Fibroblast of gingiva (primary cell): ENCODE results near the gene PDE6B.
"Not testable (repeated sequence)": the region's sequence is repeated elsewhere in the genome, so short reads cannot be mapped to it uniquely, and the experiment has no call there.

Experiments used
- DNase-seq: peaks from one replicate; pipeline ENCODE4 v3.0.0-alpha.2; 2011; ENCODE audit warnings: low read depth

The PDE6B gene

DNA sequence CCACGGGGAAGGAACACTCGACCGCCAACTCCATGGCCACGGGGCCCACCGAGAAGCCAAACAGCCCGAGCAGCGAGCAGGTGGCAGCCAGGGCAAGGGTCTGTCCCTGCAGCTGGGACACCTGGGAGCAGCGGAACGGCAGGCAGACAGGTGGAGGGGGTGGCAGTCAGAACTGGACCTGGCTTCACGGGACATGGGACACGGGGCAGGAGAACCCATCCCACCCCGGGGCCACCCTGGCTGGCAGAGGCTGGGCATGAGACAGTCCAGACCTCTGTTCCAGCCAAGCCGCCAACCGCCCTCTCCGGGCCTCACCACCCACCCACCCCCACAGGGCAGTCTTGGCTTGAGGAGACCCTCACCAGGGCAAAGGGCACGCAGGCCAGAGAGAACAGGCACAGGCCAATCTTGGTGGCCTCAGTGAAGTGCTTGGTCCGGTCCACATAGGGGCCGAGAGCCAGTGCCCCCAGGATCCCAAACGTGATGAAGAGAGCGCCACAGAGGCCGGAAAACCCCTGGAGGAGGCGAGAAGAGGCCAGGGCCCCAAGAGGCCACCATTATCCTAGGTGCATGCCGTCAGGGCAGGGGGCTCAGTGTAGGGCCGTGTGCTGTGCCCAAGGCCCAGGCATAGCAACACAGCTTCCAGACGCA, 58.0 kb downstream of the PDE6B start:
- no peak for DNase-seq

DNA sequence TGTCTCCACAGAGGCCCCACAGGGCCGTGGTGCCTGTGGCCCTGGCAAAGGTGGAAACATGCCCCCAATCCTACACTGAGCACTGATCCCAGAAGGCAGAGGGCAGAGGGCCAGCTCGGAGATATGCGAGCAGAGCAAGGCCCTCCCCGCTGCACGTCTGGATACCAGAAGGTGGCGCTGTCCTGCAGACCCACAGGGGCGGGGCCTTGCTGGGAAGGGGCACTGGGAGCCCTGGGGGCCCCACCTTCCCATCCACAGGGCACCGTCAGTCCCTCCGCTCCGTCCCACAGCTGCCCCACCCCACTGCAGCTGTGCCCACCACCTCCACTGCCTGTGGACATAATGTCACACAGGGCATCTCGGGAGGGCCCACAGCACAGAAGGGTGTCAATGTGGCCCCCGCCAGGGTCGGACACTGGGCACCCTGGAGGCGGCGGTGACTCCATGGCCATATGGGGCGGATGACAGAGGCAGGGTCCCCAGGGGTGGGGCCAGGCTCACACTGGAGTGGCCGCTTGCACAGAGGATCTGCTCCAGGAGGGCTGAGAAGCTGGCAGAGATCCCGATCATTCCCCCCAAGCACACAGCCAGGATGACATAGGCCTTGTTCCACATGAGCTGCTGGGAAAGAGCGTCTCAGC, 58.7 kb downstream of the PDE6B start:
- peak; percentile 61 for DNase-seq

DNA sequence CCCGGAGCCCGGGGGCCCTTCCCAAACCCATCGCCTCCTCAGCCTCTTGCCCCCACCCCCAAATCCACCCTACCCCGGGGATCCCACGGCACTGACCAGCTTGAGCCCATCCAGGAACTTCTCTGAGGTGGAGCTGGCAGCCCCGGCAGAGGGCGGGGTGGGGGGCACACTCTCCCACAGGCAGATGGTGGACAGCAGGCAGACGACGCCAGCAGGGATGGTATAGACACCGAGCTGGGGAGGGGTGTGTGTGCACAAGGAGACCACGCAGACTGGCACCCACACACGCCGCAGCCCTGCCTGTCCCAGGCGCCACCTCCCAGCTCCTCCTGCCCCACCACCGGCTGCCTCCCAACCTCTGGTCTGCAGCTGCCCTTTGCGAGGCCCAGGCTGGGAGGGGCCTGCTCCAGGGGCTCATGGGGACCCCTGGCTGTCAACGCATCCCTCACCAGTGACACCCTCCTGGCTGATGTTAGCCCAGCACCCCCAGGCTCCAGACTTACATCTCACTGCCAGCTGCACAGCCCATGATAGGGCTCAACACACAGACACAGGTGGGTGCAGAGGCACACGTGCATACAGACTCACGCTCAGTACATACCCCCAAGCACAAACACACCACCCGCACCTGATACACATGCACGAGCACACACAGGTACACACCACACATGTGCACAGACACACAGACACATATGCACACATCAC, 59.4 kb downstream of the PDE6B start:
- no peak for DNase-seq

DNA sequence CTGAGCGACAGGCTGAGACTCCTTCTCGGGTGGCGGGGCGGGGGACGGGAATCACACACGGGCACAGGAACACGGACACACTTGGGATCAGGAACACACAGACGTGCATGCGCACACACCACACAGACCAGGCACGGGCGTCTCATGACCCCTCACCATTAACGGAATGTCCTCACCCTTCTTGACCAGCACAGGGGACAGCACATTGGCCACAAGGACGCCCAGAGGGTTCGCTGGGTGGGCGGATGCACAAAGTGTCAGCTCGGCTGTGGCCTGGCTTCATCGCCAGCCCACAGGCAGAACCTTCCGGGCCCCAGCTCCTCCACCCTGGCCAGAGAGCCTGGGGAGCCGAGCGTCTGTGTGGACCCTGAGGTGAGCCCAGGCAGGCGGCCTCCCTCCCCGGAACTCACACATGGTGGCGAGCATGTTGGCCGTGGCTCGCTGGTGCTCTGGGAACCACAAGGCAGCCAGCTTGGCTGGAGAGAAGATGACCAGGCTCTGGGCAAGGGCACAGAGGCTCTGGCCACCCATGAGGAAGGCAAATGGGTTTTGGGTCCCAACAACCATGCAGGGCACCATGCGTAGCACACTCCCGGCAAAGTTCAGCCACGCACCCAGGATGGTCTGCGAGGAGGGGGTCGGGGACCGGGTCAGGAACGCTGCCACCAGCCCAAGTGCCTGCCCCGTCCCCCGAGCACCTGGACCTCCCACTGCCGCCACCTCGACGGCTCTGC, 60.5 kb downstream of the PDE6B start:
- DNase-seq: no peak

DNA sequence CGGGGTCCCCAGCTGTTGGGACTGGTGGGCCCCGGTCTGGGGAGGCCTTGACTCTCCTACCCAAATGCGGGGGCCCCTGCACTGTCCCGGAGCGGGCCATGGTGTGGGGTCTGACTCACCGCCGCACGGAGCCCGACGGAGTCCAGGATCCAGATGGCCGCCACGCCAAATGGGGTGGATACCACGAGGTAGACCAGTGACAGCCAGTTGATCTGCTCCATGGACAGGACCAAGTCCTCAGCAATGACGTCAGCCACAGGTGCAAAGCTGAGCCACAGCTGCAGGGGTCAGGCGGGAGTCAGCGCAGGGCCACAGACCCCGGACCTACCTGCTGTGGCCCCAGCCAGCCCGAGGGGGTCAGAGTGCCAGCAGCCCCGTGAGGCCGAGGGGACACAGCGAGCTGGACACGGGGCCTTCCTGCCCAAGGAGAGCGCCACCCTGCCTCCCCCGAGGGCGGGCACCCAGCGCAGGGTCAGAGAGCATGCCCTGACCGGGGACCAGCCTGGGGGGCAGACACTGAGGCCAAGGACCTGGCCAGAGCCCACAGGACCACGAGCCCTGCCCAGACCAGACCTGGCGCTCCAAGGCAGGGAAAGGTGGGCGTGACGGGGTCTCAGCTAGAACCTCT, 61.2 kb downstream of the PDE6B start:
- DNase-seq: no peak

DNA sequence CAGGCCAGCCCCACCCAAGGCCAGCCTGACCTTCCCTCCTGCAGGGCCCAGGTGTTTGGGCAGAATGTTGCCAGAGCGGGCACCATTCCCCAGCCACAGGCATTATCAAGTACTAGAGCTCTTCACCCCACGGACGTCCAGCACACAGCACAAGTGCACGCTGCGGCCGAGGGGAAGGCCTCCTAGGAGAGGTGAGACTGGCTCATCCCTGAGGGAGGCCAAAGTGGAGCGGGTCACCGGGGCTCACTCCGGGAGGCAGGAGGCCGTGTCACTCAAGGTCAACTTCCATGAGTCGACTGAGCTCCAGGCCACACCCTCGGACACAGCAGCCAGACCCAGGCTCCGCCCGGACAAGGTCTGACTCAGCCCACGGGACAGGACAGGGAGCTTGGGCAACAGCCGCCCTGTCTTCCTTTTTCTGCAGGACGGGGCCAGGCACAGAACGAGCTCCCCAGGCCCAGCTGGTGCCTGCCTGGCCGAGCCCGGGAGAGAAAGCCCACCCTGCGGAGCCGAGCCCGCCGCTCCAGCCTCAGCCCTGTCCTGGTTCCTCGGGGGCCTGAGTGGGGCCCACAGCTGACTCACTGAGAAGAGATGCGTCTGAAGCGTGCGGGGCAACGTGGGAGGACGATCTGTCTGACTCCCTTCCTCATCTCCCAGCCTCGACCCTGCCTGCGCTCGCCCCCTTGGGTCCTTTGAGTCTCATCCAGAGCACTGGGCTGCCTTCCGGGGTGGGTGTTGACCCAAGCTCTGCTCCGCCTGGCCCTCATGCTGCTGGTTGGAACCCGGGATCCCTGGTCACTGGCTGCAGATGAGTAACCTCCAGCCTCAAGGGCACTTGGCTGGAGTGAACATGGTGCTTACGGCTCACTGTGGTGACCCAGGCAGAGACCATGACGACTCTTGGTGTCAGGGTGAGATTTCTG, 61.9 kb downstream of the PDE6B start:
- DNase-seq: peak; percentile 87

DNA sequence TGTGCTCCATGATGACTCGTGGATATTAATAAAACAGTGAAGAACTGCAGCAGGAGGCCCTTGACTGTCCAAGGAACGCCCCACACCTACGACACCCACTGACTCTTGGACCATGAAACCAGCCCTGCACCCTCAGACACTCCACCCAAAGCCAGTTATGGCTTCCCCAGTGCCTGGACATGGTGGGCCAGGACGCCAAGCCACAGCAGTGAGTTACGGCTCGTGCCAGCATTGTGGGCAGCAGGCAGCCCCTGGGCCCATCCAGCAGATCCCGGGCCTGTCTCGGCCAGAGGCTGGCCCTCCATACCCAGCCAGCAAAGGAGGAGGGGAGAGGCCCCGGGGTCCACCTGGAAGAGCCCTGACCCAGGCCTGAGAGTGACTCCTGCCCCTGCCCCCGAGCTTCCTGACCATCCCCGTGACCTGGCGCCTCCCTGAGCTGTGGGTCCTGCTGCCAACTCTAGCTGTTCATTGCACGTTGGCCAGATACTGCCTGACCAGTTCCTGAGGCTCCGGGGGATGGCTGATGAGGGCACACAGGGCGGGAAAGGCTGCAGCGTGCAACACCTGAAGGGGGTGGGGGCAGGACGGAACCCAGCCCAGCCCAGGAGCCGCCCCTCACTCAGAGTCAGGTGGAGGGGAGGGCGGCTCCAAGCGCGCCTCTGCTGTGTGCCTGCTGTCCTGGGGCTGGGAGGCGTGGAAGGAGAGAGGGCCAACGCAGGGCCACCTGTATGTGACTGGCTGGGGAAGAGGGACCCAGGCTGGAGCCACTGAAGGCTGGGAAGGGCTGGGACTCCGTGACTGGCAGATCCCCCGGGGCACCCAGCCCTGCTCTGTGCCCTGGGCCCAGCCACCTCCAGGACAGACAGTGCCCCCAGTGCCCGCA, 62.8 kb downstream of the PDE6B start:
- DNase-seq: no peak

DNA sequence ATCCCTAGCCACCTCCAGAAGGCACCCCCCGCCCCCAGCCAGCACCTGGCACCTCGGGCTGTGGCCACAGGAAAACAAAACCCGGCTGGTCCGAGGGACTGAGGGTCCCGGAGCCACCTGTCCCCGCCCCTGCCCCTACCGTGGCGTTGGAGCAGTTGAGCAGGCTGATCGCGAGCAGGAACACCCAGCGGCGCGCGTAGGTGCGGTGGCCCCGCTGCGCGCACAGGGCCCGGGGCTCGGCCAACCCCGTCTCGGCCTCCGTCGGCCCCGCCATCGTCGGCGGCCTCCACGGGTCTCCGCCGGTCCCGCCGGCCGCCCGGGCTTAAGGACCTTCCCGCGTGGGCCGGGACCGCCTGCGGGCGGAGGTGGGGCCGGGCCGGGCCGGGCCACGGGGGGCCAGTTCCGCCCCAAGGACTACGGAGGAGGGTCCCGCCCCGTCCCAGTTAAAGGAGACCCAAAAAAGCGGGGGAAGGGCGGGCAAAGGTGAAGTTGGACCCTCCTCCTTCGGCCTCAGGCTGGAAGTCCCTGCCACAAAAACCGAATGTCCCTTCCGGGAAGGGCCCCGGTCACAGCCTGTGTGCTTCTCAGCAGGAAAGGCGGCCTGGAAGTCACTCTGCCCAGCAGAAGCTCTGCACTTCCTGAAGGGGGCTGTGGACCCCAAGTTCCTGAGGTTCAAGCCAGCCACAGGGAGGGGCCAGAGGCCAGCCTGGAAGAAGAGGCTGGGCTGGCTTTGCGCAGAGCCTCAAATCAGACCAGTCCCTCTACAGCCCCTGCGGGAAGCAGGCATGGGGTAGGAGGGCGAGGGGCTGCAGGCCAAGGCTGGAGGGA, 63.7 kb downstream of the PDE6B start, which contains the start of gene SLC49A3:
SLC49A3 (minus strand) TSS at position 298 of the 828 bp plus-strand sequence; CDS start at position 274, 24 bp downstream.
- no peak for DNase-seq

DNA sequence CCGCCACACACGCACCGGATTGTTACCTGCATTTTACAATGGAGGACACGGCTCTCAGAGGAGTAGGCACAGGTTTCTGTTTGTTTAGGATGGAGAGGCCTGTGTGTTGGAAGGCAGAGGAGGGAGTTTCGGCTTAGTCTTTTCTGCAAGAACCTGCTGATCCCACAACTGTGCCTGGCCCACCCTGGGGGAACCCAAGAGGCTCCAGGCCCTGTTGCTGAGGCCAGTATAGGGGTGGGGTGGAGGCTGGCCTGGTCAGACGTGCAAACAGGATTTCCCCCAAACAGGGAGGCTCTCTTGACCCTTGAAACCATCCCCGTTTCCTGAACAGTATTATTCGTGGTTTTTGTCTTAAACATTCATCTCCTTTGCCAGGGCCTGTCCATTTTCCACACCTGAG, 64.3 kb downstream of the PDE6B start:
- no peak for DNase-seq

DNA sequence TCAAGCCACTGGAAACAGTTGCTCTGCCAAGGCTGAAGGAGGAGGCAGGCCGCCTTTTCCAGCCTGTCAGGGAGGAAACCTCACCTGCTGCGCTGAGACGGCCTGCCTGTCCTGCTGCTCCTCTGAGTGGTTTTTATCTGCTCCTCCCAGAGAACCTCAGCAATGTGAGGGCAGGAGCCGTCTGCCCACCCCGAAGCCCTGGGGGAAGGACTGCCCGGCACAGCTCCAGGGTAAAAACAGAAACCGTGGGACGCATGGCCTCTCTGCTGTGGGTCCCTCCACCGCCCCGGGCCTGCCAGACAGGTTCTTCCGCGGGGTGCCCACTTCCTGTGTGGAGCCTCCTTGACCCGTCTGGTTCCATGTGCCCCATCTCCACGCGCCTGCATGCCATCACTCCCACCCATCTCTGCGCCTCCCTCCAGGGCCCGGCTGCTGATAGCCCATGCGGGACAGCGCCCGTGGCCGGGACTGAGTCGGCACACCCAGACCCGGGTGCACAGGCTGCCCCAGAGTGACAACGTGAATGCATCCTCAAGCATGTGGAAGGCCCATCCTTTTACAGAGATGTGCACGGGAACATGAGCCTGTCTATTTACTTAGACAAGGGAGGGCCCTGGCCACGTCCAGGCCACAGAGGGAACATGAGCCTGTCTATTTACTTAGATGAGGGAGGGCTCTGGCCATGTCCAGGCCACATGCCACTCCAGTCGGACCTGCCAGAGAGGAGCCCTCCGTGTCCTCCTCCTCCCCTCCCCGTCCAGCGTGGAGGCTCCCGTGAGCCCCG, 67.6 kb downstream of the PDE6B start:
- no peak for DNase-seq

DNA sequence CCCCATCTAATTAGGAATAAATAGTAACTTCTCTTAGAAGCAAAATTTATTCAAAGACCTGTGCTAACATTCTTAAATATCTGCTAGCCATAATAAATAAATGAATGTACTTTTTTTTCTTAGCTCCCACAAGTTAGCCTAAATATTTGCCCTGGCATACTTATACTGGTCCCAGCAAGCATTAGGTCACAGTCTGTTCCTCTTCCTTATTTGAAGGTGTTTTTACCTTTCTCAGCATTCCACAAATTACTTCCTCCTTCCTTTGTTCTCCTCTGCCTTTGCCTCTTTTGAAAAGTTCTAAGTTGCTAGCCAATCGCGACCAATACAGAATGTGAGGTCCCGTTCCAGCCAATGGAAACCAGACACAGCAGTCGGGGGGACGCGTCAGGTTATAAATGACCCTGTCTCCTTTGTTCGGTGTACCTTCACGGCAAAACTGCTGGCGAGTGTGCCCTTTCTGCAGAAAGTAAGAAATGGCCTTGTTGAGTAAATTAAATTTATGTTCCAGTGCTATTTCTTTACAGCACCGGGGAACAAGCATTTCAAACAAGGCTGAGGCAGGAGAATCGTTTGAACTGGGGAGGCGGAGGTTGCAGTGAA, 69.1 kb downstream of the PDE6B start:
- not testable (repeated sequence) for DNase-seq

DNA sequence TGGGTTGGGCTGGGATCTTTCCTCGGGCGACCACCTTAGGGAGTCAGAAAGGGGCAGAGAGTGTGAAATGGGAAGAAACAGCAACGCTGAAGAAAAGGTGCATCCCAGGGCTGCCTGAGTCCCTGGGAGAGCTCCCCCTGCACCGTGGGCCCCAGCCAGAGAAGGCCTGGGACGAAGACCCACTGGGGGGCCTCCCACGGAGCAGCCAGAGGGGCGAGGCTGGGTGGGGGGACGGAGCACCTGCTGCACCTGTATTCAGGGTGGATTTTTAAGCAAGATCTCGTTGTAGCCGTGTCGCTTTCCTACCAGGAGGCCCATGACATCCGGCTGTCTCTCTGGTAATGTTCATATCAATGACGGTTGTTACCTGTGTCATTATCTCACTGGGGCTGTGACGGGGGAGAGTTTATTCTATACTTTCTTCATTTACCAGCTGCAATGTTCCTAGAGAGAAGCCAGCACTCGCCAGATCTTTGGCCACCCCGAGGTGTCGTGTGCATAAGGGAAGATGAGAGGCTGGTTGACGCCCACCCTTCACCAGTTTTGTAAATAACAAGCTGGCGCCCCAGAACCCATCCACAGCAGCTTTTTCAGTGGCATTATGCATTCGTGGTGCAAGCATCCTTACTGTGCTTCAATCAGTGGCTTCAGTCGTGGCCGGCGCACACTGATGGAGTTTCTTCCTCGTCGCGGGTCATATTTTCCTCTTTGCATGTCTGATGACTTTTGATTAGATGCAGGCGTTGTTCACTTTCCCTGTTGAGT, 74.6 kb downstream of the PDE6B start:
- no peak for DNase-seq

DNA sequence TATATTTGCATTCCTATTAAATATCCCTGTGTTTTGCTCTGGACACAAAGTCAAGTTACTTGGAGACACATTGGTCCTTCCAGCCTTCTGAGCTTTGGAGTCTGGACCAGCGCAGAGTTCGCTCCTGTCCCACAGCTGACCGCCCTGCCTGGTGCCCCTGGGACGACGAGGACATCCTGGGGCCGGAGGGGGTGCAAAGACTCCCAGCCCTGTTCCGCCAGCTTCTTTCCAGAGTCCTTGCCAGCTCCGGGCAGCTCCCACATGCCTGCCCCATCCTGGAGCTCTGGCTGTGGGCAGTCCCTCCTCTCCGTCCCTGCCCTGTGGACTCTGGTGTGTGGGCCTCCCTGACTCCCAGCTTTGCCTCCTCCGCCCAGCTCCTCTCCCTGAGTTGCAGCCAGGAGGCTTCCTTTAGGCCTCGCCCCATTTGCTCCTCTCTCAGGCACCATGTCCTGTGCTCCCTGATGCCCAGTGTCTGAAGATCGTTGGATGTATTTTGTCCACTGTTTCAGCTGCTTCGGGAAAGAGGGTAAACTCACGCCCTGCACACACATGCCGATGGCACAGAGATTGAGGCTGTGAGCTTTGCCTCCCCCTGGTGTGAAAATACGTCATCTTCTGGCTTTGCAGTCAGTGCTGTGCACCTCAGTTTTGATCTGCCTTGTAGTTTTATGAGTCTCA, 75.4 kb downstream of the PDE6B start:
- DNase-seq: no peak

DNA sequence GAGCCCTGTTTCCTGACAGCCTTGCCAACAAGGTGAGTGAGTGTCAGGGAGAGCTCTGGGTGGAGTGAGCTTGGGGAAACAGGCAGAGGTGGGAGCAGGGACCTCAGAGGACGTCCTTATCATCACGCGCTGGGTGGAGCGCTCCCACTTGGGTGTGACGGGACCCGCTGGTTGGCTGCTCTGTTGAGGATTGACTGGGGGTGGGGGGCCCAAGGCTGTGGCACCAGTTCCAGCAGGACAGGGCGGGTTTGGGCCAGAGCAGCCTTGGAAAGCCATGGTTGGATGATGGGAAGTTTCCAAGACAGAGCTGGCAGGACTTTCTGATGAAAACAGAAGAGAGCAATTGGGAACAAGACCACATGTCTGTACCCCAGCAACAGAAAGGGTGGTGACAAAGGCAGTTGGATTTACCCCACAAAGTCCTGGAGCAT, 77.3 kb downstream of the PDE6B start:
- no peak for DNase-seq

DNA sequence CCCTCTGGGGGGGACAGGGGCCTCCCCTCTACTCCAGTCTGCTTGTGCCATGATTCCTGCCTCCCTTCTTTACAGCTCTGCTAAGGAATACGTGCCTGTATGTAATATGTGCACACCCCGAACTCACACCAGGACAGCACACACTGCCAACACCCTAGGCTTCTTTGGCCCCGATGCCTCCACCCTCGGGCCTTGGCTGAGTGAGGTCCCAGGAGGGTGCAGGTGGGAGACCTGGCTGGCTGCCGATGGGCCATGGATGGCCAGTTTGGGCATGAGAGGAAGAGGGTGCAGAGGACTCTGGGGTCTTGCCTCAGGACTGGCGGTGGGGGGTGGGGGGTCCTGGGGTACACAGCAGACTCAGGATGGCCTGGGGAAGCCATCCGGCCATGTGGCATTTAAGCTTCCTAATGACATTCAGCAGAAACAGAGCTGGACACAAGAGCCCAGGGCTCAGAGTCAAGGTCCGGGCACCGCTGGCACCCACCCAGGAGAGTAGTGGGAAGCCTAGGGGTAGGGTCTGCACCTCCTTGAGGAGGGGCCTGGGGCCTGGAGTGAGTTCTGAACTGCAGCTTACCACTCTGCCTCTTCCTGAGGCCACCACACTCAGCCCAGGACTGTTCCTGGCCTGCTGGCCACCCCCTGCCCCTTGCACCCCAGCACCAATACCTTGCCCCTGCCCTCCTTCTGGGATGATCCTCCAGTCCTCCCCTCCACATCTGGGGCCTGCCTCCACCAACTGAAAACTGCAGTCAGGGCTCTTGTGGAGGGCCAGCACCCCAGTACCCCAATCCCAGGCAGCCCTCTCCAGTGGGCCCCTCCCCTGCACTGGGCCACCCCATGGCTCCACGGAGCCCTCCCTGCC, 78.2 kb downstream of the PDE6B start:
- no peak for DNase-seq
